Endothelial cell of umbilical vein (primary cell): ENCODE results near the gene RAPGEF3. TPM values are rescaled to one million over a fixed set of nuclear protein-coding genes. Genes with fewer than 3 reads are reported as not detected.
A peak's percentile ranks its signal among the peaks of the same experiment; 100 is the strongest.

Experiments used
- BruUV-seq: library from RNA; stranded (reverse); fragments of 400-500 nt; replicated peaks from 2 replicates; lab custom pipeline; 2021; lab: Mats Ljungman, UMichigan
- CTCF ChIA-PET: fragments of 300-600, 350-600 bp; sonication (Branson Sonifier 250); formaldehyde crosslinking; loops from one replicate; lab custom pipeline; 2021; ENCODE audit warnings: antibody characterized with exemption, inconsistent platforms; lab: Charles Lee
- POLR2A ChIA-PET: fragments of 300-600, 350-600 bp; sonication (Branson Sonifier 250); formaldehyde crosslinking; loops from one replicate; lab custom pipeline; 2021; ENCODE audit warnings: antibody characterized with exemption, inconsistent platforms; lab: Charles Lee
- DNase-seq: peaks from one replicate; pipeline ENCODE4 v3.0.0-alpha.2; 2011; ENCODE audit warnings: low read depth, low spot score
- FAIRE-seq: peaks from 2 replicates; lab custom pipeline; 2011; peaks lifted over from hg19 to GRCh38; lab: Jason Lieb, UNC
- H2AFZ ChIP-seq: 2 replicates; pipeline ENCODE4 v1.6.0; 2012; ENCODE audit warnings: low read depth, low read length, control low read depth, inconsistent platforms
- H3K27ac ChIP-seq: 2 replicates; pipeline ENCODE4 v1.5.1; 2011; ENCODE audit warnings: low read depth, mild to moderate bottlenecking, control low read depth, low read length, moderate library complexity; ENCODE audit not compliant: insufficient read depth
- H3K27me3 ChIP-seq, 2 experiments: 2 replicates each; pipeline versions ENCODE4 v1.6.0 to v1.6.1; 2011; ENCODE audit warnings: low read length in 2 of 2, mixed read lengths in 1 of 2; ENCODE audit not compliant: control insufficient read depth in 2 of 2, insufficient read depth in 2 of 2
- H3K36me3 ChIP-seq, 2 experiments: 2 replicates in 1 of 2; 3 replicates in 1 of 2; pipeline ENCODE4 v1.5.1; 2011; ENCODE audit warnings: low read length in 2 of 2, mild to moderate bottlenecking in 1 of 2, moderate library complexity in 1 of 2; ENCODE audit not compliant: control insufficient read depth in 2 of 2, insufficient read depth in 2 of 2; ENCODE audit errors: extremely low read depth in 1 of 2
- H3K4me1 ChIP-seq: 3 replicates; pipeline ENCODE4 v1.5.1; 2011; ENCODE audit warnings: mild to moderate bottlenecking, low read length; ENCODE audit not compliant: control insufficient read depth, insufficient read depth; ENCODE audit errors: extremely low read depth
- H3K4me2 ChIP-seq: 2 replicates; pipeline ENCODE4 v1.6.1; 2011; ENCODE audit warnings: low read length, control low read depth, mixed read lengths; ENCODE audit not compliant: insufficient read depth
- H3K4me3 ChIP-seq, 3 experiments: fragments of 200-600 bp in 1 of 3; sonication (generic), shearing (Covaris generic) in 1 of 3; replicated peaks in 1 of 3; 2 replicates each; pipeline ENCODE4 v1.5.1; 2011 to 2016; ENCODE audit warnings: control low read depth in 3 of 3, low read length in 3 of 3, mild to moderate bottlenecking in 2 of 3, inconsistent platforms in 1 of 3, low read depth in 1 of 3, moderate library complexity in 1 of 3; ENCODE audit not compliant: insufficient read depth in 1 of 3
- H3K79me2 ChIP-seq: 2 replicates; pipeline ENCODE4 v1.6.0; 2012; ENCODE audit warnings: low read length, inconsistent platforms; ENCODE audit not compliant: control insufficient read depth, insufficient read depth
- H3K9ac ChIP-seq: replicated peaks from 2 replicates; pipeline ENCODE3; 2011; ENCODE audit warnings: low read length, control low read depth; ENCODE audit not compliant: insufficient read depth; ENCODE audit errors: extremely low read depth
- H3K9me1 ChIP-seq: replicated peaks from 3 replicates; pipeline ENCODE4 v1.6.0; 2011; ENCODE audit warnings: mild to moderate bottlenecking, low read length; ENCODE audit not compliant: control insufficient read depth, insufficient read depth; ENCODE audit errors: extremely low read depth
- H3K9me3 ChIP-seq: replicated peaks from 2 replicates; pipeline ENCODE4 v1.5.1; 2012; ENCODE audit warnings: low read length, inconsistent platforms; ENCODE audit not compliant: control insufficient read depth, insufficient read depth
- H4K20me1 ChIP-seq: replicated peaks from 2 replicates; pipeline ENCODE3; 2011; ENCODE audit warnings: mild to moderate bottlenecking, low read length; ENCODE audit not compliant: control insufficient read depth, insufficient read depth; ENCODE audit errors: extremely low read depth
- CTCF ChIP-seq, 2 donors: IDR thresholded peaks; 1 replicate in 1 of 2; 2 replicates in 1 of 2; pipeline ENCODE4 v1.5.1; 2011; ENCODE audit warnings: low read length in 2 of 2, mild to moderate bottlenecking in 2 of 2, moderate library complexity in 2 of 2, control low read depth in 1 of 2, inconsistent platforms in 1 of 2, low read depth in 1 of 2; ENCODE audit not compliant: insufficient read depth in 1 of 2; ENCODE audit errors: extremely low read depth in 1 of 2
- EZH2 ChIP-seq: IDR thresholded peaks from 2 replicates; pipeline ENCODE4 v1.6.1; 2012; ENCODE audit warnings: borderline replicate concordance, low read depth, mild to moderate bottlenecking, moderate library complexity, low read length, inconsistent platforms; ENCODE audit not compliant: severe bottlenecking
- FOS ChIP-seq: IDR thresholded peaks from 2 replicates; pipeline ENCODE4 v1.6.1; 2011; ENCODE audit warnings: mild to moderate bottlenecking, low read length, moderate library complexity, borderline replicate concordance; ENCODE audit not compliant: insufficient read depth
- GATA2 ChIP-seq: IDR thresholded peaks from 2 replicates; pipeline ENCODE4 v1.7.0; 2011; ENCODE audit warnings: low read depth, mild to moderate bottlenecking, moderate library complexity, mixed read lengths, low read length; ENCODE audit not compliant: insufficient read length, insufficient read depth
- JUN ChIP-seq: IDR thresholded peaks from 2 replicates; pipeline ENCODE4 v1.6.1; 2011; ENCODE audit warnings: borderline replicate concordance, low read depth; ENCODE audit not compliant: insufficient read length, insufficient read depth
- MAX ChIP-seq: IDR thresholded peaks from 2 replicates; pipeline ENCODE4 v1.6.1; 2011; ENCODE audit not compliant: insufficient read depth, insufficient read length
- MYC ChIP-seq: IDR thresholded peaks from one replicate; pipeline ENCODE4 v1.6.1; 2011; ENCODE audit warnings: mild to moderate bottlenecking, low read depth, low read length
- POLR2A ChIP-seq: IDR thresholded peaks from 2 replicates; pipeline ENCODE4 v1.6.1; 2012; ENCODE audit warnings: low read depth, mild to moderate bottlenecking, control low read depth, low read length
- POLR2AphosphoS5 ChIP-seq: IDR thresholded peaks from 2 replicates; pipeline ENCODE4 v1.6.1; 2012; ENCODE audit warnings: low read depth, mild to moderate bottlenecking, control low read depth, low read length, moderate library complexity; ENCODE audit not compliant: insufficient read depth
- dilution Hi-C: fragments of 300-500 bp; cut with MboI; formaldehyde crosslinking; loops from one replicate; pipeline ENCODE4 v1.15.0; 2019; ENCODE audit warnings: low sequenced_read_pairs; ENCODE audit not compliant: extremely low pct_ligation_motif_present
- intact Hi-C: fragments of 100-400 bp; cut with micrococcal nuclease; formaldehyde crosslinking; loops from one replicate; pipeline ENCODE4 v1.10.0; 2022
- polyA plus RNA-seq, 4 experiments: library from polyadenylated mRNA; depleted of rRNA in 3 of 4; stranded (reverse) in 3 of 4; unstranded in 1 of 4; fragments of >200 nt; gene quantifications; 2 replicates each; pipeline versions ENCODE4 v1.2.1 to v1.2.3, GENCODE V29; 2011 to 2012; ENCODE audit warnings: missing spikeins in 1 of 4
- total RNA-seq: library from RNA; stranded (reverse); gene quantifications from 2 replicates; pipeline ENCODE4 v1.2.3, GENCODE V29; 2021

Gene RAPGEF3
- total and polyA plus RNA-seq, 2 donors (not counting 3 experiments of a cell fraction or from before 2014, with no cell fraction given): 34.5 to 55.1 TPM

- peaks cover 67% of the 10 kb centered on the region for H3K4me1 ChIP-seq
- peaks cover 0 to 10% of the 10 kb centered on the region in 2 experiments for H3K36me3 ChIP-seq
- intact Hi-C loops: loop anchor here (5.0 kb wide), 1 partner anchor 961 kb away; the partner anchor contains the start of gene CCNT1
- H3K9me3 ChIP-seq: no peaks in the 10 kb centered on the region
- H3K9ac ChIP-seq: no peak overlapping the region
- dilution Hi-C loops: no loop called here
- CTCF ChIA-PET: interaction anchor here (1.0 to 8.4 kb wide), 5 partner anchors 12 to 82 kb away, joined by 6 to 191 read pairs (median 40); partner anchors contain the start of gene SLC48A1
- FAIRE-seq: no peak
- no peaks in the 10 kb centered on the region for H4K20me1 ChIP-seq
- H3K4me3 ChIP-seq: no peak overlapping the region
- H3K79me2 ChIP-seq: peaks cover 37% of the 10 kb centered on the region
- H3K27ac ChIP-seq: no peak overlapping the region
- H3K4me2 ChIP-seq: peak overlapping the region; percentile 43
- no TSS peak for BruUV-seq
- H3K27me3 ChIP-seq: no peaks in the 10 kb centered on the region
- POLR2A ChIA-PET: no interaction called here
- DNase-seq: no peak
- no peak overlapping the region for H2AFZ ChIP-seq
- H3K9me1 ChIP-seq: no peaks in the 10 kb centered on the region
- TF ChIP-seq FOS (no peak), CTCF (IDR thresholded peaks at IDR 0.05; ENCODE audit: extremely low read depth in 1 of 2, insufficient read depth in 1 of 2, low read depth in 1 of 2, low read length in 2 of 2) (no peak), MAX (no peak), POLR2AphosphoS5 (no peak), MYC (no peak), POLR2A (no peak), JUN (no peak), EZH2 (no peak), GATA2 (no peak)
These were observed 2.8 kb downstream of the RAPGEF3 start for GRCh38 chr12:47755655-47756562.
